ENCODE results near the gene ATXN10. TPM values are rescaled to one million over a fixed set of nuclear protein-coding genes. Genes with fewer than 3 reads are reported as not detected.
"Not testable (repeated sequence)": the region's sequence is repeated elsewhere in the genome, so short reads cannot be mapped to it uniquely, and the experiment has no call there.

ATXN10 gene
- total RNA-seq, 1 experiment from 2014 or later = 135 TPM

GRCh38 chr22:45621836-45622600 lies 49.6 kb upstream of the ATXN10 start:
- RAD21 ChIA-PET (ENCODE audit: low non-redundant PET in 1 of 2, low total read pairs in 2 of 2, uncharacterized antibody in 2 of 2, unreplicated experiment in 2 of 2) = no interaction called here
- H3K36me3 ChIP-seq (ENCODE audit: control insufficient read depth in 1 of 2, insufficient read depth in 2 of 2, low read length in 2 of 2) = no peaks in the 10 kb centered on the region; a peak in 1 of 4 replicates
- H2AFZ ChIP-seq (ENCODE audit: low read depth, low read length, poor library complexity, severe bottlenecking) = no peak overlapping the region
- no peak overlapping the region for H3K4me2 ChIP-seq (ENCODE audit: low read length)
- no peak overlapping the region for H3K27ac ChIP-seq (ENCODE audit: low read depth, low read length)
- intact Hi-C loops (cut with micrococcal nuclease) = no loop called here
- H3K4me1 ChIP-seq (ENCODE audit: control insufficient read depth in 1 of 2, insufficient read depth in 2 of 2, low read length in 2 of 2) = peaks cover 23 to 42% of the 10 kb centered on the region in 2 experiments
- H3K9me2 ChIP-seq (ENCODE audit: insufficient read depth) = no peaks in the 10 kb centered on the region
- TF ChIP-seq ZBTB33 (IDR thresholded peaks at IDR 0.05; ENCODE audit: extremely low read depth, insufficient replicate concordance, low read length) (no peak), EZH2phosphoT487 (IDR thresholded peaks at IDR 0.05; ENCODE audit: borderline replicate concordance) (no peak), SP1 (IDR thresholded peaks at IDR 0.05; ENCODE audit: low read depth) (no peak), EZH2 (IDR thresholded peaks at IDR 0.05) (no peak)
- TF ChIP-seq, protein P1, sequence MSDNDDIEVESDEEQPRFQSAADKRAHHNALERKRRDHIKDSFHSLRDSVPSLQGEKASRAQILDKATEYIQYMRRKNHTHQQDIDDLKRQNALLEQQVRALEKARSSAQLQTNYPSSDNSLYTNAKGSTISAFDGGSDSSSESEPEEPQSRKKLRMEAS (IDR thresholded peaks at IDR 0.05) = no peak
- no peaks in the 10 kb centered on the region for H4K20me1 ChIP-seq (ENCODE audit: insufficient read depth)
- H3K27me3 ChIP-seq (ENCODE audit: insufficient read depth, low read length) = no peaks in the 10 kb centered on the region
- no peak for ATAC-seq
- H3K9ac ChIP-seq (ENCODE audit: low read length) = no peak overlapping the region
- no TSS peak for BruUV-seq (replicated peaks)
- POLR2A ChIA-PET = no interaction called here
- peaks cover 0 to 16% of the 10 kb centered on the region in 2 experiments; a peak in 1 of 4 replicates for H3K9me3 ChIP-seq (ENCODE audit: control insufficient read depth in 1 of 2, insufficient read depth in 1 of 2, low read depth in 1 of 2, low read length in 2 of 2)
- no peak overlapping the region for H3K4me3 ChIP-seq (replicated peaks in 1 of 2; ENCODE audit: low read depth in 1 of 2, low read length in 2 of 2)
- CTCF ChIA-PET = no interaction called here
- peaks cover 6% of the 10 kb centered on the region; the same call in 1 of the 2 replicates for H3K79me2 ChIP-seq (ENCODE audit: insufficient read depth, low read length)
- no peak for DNase-seq (ENCODE audit: low read depth, low spot score)

- BruUV-seq (replicated peaks); H3K9me2 ChIP-seq (ENCODE audit: insufficient read depth); H3K4me3 ChIP-seq (replicated peaks in 1 of 2; ENCODE audit: low read depth in 1 of 2, low read length in 2 of 2); H3K27me3 ChIP-seq (ENCODE audit: insufficient read depth, low read length); H3K4me2 ChIP-seq (ENCODE audit: low read length); H3K36me3 ChIP-seq (ENCODE audit: control insufficient read depth in 1 of 2, insufficient read depth in 2 of 2, low read length in 2 of 2); RAD21 ChIA-PET (ENCODE audit: low non-redundant PET in 1 of 2, low total read pairs in 2 of 2, uncharacterized antibody in 2 of 2, unreplicated experiment in 2 of 2); ATAC-seq; H2AFZ ChIP-seq (ENCODE audit: low read depth, low read length, poor library complexity, severe bottlenecking); H3K27ac ChIP-seq (ENCODE audit: low read depth, low read length); H4K20me1 ChIP-seq (ENCODE audit: insufficient read depth); intact Hi-C loops (cut with micrococcal nuclease); H3K9ac ChIP-seq (ENCODE audit: low read length); CTCF ChIA-PET; H3K79me2 ChIP-seq (ENCODE audit: insufficient read depth, low read length); DNase-seq (ENCODE audit: low read depth, low spot score): not testable (repeated sequence)
- POLR2A ChIA-PET = interaction anchor here (0.7 kb wide), 1 partner anchor 21 kb away, joined by 3 read pairs; no protein-coding TSS in a partner anchor
- peaks cover 22 to 54% of the 10 kb centered on the region in 2 experiments for H3K4me1 ChIP-seq (ENCODE audit: control insufficient read depth in 1 of 2, insufficient read depth in 2 of 2, low read length in 2 of 2)
- peaks cover 0 to 16% of the 10 kb centered on the region in 2 experiments; a peak in 1 of 4 replicates for H3K9me3 ChIP-seq (ENCODE audit: control insufficient read depth in 1 of 2, insufficient read depth in 1 of 2, low read depth in 1 of 2, low read length in 2 of 2)
Measured at GRCh38 chr22:45623464-45624145, 48.0 kb upstream of the ATXN10 start.
